K562 (cell line): Measurements from ENCODE around the gene QRICH1. TPM values are rescaled to one million over a fixed set of nuclear protein-coding genes. Genes with fewer than 3 reads are reported as not detected.

Experiments
- ARID1B ChIP-seq: fragments of 450-650 bp; IDR thresholded peaks from 2 replicates; pipeline ENCODE4 v1.6.1; 2016; ENCODE audit warnings: antibody characterized with exemption, mild to moderate bottlenecking, inconsistent platforms
- CBFB ChIP-seq: sonication (generic); formaldehyde crosslinking; IDR thresholded peaks from 2 replicates; pipeline ENCODE4 v1.4.0; 2020; ENCODE audit warnings: mild to moderate bottlenecking, missing genetic modification reagents
- CREBBP ChIP-seq: IDR thresholded peaks from one replicate; pipeline ENCODE4 v1.6.1; 2012; ENCODE audit warnings: low read depth, mild to moderate bottlenecking, control low read depth, inconsistent platforms, low read length
- ELF4 ChIP-seq: fragments of 450-650 bp; formaldehyde crosslinking; IDR thresholded peaks from 2 replicates; pipeline ENCODE4 v1.4.0; 2022; ENCODE audit warnings: missing genetic modification characterization
- ETV5 ChIP-seq: sonication (generic); formaldehyde crosslinking; IDR thresholded peaks from 2 replicates; pipeline ENCODE4 v1.4.0; 2020; ENCODE audit warnings: low read depth, mild to moderate bottlenecking, missing genetic modification reagents
- FOXK2 ChIP-seq, 2 experiments: fragments of 450-650 bp; IDR thresholded peaks in 1 of 2; conservative IDR thresholded peaks in 1 of 2; 2 replicates each; pipeline ENCODE4 v1.6.1; 2016; ENCODE audit warnings: low read depth in 2 of 2, mild to moderate bottlenecking in 1 of 2
- HDAC6 ChIP-seq: IDR thresholded peaks from 2 replicates; pipeline ENCODE4 v1.6.1; 2012; ENCODE audit warnings: low read depth, mild to moderate bottlenecking, control low read depth, inconsistent platforms, low read length, moderate library complexity
- IRF1 ChIP-seq: sonication (generic); formaldehyde crosslinking; IDR thresholded peaks from 2 replicates; pipeline ENCODE4 v1.8.0; 2022; ENCODE audit warnings: missing genetic modification reagents, mild to moderate bottlenecking, borderline replicate concordance
- JUN ChIP-seq, 2 experiments: sonication (generic) in 1 of 2; formaldehyde crosslinking in 1 of 2; IDR thresholded peaks; 2 replicates each; pipeline versions ENCODE4 v1.6.1 to v1.8.0; 2012 to 2022; ENCODE audit warnings: borderline replicate concordance in 2 of 2, mild to moderate bottlenecking in 2 of 2, improper control_type of control experiment in 1 of 2, low read depth in 1 of 2, low read length in 1 of 2, missing genetic modification reagents in 1 of 2
- KLF6 ChIP-seq: fragments of 250-450 bp; sonication (Bioruptor Pico); IDR thresholded peaks from 2 replicates; pipeline ENCODE4 v1.4.0; 2020; ENCODE audit warnings: mild to moderate bottlenecking, moderate library complexity, borderline replicate concordance
- PCBP2 ChIP-seq: fragments of 200-400 bp; formaldehyde crosslinking; IDR thresholded peaks from 2 replicates; pipeline ENCODE4 v1.6.1; 2018; ENCODE audit warnings: low read length, low read depth, mild to moderate bottlenecking, moderate library complexity; ENCODE audit not compliant: poor library complexity, severe bottlenecking
- SOX6 ChIP-seq: fragments of 450-650 bp; IDR thresholded peaks from 2 replicates; pipeline ENCODE4 v1.6.1; 2014; ENCODE audit warnings: mild to moderate bottlenecking
- ZMIZ1 ChIP-seq, 2 experiments: fragments of 150-350 bp in 1 of 2; IDR thresholded peaks; 2 replicates each; pipeline ENCODE4 v1.6.1; 2012 to 2016; ENCODE audit warnings: low read depth in 2 of 2, low read length in 2 of 2, mild to moderate bottlenecking in 1 of 2, moderate library complexity in 1 of 2
- ZNF133 ChIP-seq: fragments of 250-450 bp; sonication (Bioruptor Pico); IDR thresholded peaks from 2 replicates; pipeline ENCODE4 v1.4.0; 2020; ENCODE audit warnings: mild to moderate bottlenecking
- ZNF134 ChIP-seq: fragments of 250-450 bp; sonication (Bioruptor Pico); conservative IDR thresholded peaks from 2 replicates; pipeline ENCODE4 v1.4.0; 2020
- ZSCAN29 ChIP-seq: fragments of 450-650 bp; IDR thresholded peaks from 2 replicates; pipeline ENCODE4 v1.6.1; 2017
- polyA plus RNA-seq, 8 experiments: library from polyadenylated mRNA; depleted of rRNA in 4 of 8; stranded (reverse) in 5 of 8; unstranded in 3 of 8; fragments of >200 nt; fragmentation: Nextera tagmentation in 2 of 8; fragmentation: Illumina TruSeq in 1 of 8; extraction: Ambion mirVana in 2 of 8; extraction: Trizol in 1 of 8; gene quantifications; 2 replicates each; pipeline versions ENCODE4 v1.2.1 to v1.2.3, GENCODE V29; 2011 to 2014; ENCODE audit warnings: inconsistent platforms in 1 of 8, missing spikeins in 1 of 8
- total RNA-seq, 7 experiments: library from RNA; depleted of rRNA in 6 of 7; stranded (reverse); fragments of >200 nt in 6 of 7; fragmentation: Illumina TruSeq in 2 of 7; extraction: Trizol in 2 of 7; gene quantifications; 2 replicates each; pipeline versions ENCODE4 v1.2.1 to v1.2.3, GENCODE V29; 2011 to 2021; ENCODE audit warnings: low replicate concordance in 1 of 7
- TF ChIP-seq, protein P1 (sequence below): sonication (generic); formaldehyde crosslinking; IDR thresholded peaks from 2 replicates; pipeline ENCODE4 v1.8.0; 2022; ENCODE audit warnings: mild to moderate bottlenecking, low read depth, missing genetic modification reagents
- TF ChIP-seq, protein P2 (sequence below): fragments of 450-650 bp; formaldehyde crosslinking; IDR thresholded peaks from 2 replicates; pipeline ENCODE4 v1.4.0; 2022; ENCODE audit warnings: missing genetic modification characterization
- TF ChIP-seq, protein P3 (sequence below): fragments of 250-450 bp; sonication (Bioruptor Pico); IDR thresholded peaks from 2 replicates; pipeline ENCODE4 v1.8.0; 2022; ENCODE audit warnings: moderate library complexity, mild to moderate bottlenecking, inconsistent platforms

The QRICH1 gene
- total and polyA plus RNA-seq, 9 of the 15 experiments (the other 6 are each of a cell fraction or from before 2014, with no cell fraction given), result 20.1 to 99.2 (median 56.7) TPM

DNA sequence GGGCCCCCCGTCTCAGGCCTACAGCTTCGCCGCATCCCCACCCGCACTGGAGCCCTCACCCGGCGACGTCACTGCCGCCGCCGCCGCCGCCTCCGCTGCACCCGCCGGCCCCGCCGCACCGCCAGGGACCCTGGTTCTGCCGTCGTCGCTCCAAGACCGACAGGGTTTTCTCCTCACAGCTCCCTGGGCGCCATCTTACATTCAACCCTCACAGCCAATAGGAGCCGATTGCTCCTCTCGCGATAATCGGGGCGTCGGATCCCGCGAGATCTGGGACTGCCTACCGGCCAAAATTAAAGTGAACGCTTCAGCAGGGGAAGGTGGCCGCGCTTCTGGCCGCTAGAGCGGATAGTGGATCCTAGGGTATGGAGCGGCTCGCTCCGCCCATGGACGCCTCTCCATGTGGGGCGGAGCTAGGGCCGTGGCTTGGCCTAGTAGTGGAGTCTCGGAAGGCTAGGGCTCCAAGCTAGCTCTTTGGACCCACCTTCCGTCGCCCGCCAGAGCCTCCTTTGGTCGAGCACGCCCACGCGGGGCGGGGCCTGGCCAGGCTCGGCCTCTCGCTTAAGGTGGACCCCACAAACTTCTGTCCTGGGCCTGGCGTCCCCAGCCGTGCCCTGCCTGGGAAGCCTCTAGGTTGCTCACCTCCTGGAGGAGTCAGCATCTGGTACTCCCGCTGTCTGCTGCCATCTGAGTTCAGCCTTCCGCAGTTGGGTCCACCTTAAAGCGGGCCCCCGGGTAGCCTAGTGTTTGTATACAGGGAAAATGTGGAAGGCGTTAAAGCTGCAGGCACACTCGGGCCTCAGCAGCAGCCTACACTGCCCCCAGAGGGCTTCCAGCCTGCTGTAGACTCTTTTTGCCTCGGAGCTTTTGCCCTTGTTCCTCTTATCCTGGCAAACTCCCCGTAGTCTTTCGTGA, at the start of gene QRICH1 (continued):
- TF ChIP-seq IRF1 (CRISPR knock-in tag), result no peak
- TF ChIP-seq, protein P1, sequence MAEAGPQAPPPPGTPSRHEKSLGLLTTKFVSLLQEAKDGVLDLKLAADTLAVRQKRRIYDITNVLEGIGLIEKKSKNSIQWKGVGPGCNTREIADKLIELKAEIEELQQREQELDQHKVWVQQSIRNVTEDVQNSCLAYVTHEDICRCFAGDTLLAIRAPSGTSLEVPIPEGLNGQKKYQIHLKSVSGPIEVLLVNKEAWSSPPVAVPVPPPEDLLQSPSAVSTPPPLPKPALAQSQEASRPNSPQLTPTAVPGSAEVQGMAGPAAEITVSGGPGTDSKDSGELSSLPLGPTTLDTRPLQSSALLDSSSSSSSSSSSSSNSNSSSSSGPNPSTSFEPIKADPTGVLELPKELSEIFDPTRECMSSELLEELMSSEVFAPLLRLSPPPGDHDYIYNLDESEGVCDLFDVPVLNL (CRISPR knock-in tag), result no peak; the same call in 1 of the 2 replicates
- TF ChIP-seq CREBBP, result no peak
- no peak for TF ChIP-seq PCBP2
- 0 out of 2 replicates have a peak, but pooled peaks have one; percentile 20 for TF ChIP-seq JUN (IDR thresholded peaks at IDR 0.05; ENCODE audit: borderline replicate concordance, low read depth, low read length)
- TF ChIP-seq JUN (CRISPR knock-in tag; IDR thresholded peaks at IDR 0.05; ENCODE audit: borderline replicate concordance), result no peak
- TF ChIP-seq FOXK2 (conservative IDR thresholded peaks at IDR 0.05 in 1 of 2, IDR thresholded peaks at IDR 0.05 in 1 of 2; ENCODE audit: low read depth in 2 of 2), result peak; percentile 96 to 98
- TF ChIP-seq ZMIZ1 (IDR thresholded peaks at IDR 0.05; ENCODE audit: low read depth in 2 of 2, low read length in 2 of 2), result no peak
- peak; percentile 27; the same call in 1 of the 2 replicates for TF ChIP-seq SOX6
- TF ChIP-seq, protein P2, sequence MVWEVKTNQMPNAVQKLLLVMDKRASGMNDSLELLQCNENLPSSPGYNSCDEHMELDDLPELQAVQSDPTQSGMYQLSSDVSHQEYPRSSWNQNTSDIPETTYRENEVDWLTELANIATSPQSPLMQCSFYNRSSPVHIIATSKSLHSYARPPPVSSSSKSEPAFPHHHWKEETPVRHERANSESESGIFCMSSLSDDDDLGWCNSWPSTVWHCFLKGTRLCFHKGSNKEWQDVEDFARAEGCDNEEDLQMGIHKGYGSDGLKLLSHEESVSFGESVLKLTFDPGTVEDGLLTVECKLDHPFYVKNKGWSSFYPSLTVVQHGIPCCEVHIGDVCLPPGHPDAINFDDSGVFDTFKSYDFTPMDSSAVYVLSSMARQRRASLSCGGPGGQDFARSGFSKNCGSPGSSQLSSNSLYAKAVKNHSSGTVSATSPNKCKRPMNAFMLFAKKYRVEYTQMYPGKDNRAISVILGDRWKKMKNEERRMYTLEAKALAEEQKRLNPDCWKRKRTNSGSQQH, result no peak
- TF ChIP-seq ARID1B, result no peak
- TF ChIP-seq KLF6 (CRISPR knock-in tag), result no peak
- no peak for TF ChIP-seq ZNF134 (CRISPR knock-in tag)
- no peak for TF ChIP-seq ZNF133
- peak; percentile 37; the same call in 1 of the 2 replicates for TF ChIP-seq CBFB (CRISPR knock-in tag)
- TF ChIP-seq ETV5 (CRISPR knock-in tag), result no peak
- TF ChIP-seq HDAC6, result no peak
- TF ChIP-seq, protein P3, sequence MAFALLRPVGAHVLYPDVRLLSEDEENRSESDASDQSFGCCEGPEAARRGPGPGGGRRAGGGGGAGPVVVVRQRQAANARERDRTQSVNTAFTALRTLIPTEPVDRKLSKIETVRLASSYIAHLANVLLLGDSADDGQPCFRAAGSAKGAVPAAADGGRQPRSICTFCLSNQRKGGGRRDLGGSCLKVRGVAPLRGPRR (CRISPR knock-in tag), result no peak
- peak; percentile 61; the same call in 1 of the 2 replicates for TF ChIP-seq ELF4
- TF ChIP-seq ZSCAN29, result no peak
